MM.1S (cell line): Measurements from ENCODE around the gene PTCHD4.

Experiments used
- DNase-seq: peaks from one replicate; pipeline ENCODE4 v3.0.0-alpha.2; 2015
- H2AFZ ChIP-seq: fragments of 300-600 bp; sonication (generic); 2 replicates; pipeline ENCODE4 v1.6.0; 2016; ENCODE audit warnings: antibody characterized with exemption, low read length
- H3F3A ChIP-seq: fragments of 300-600 bp; sonication (generic); 2 replicates; pipeline ENCODE4 v1.6.1; 2016; ENCODE audit warnings: mild to moderate bottlenecking, antibody characterized with exemption, low read length, moderate library complexity, mixed read lengths; ENCODE audit not compliant: insufficient read depth
- H3K27ac ChIP-seq: fragments of 300-600 bp; sonication (generic); 2 replicates; pipeline ENCODE4 v1.5.1; 2016; ENCODE audit warnings: mild to moderate bottlenecking, low read length
- H3K27me3 ChIP-seq: fragments of 300-600 bp; sonication (generic); replicated peaks from 2 replicates; pipeline ENCODE4 v1.6.0; 2016; ENCODE audit warnings: low read length; ENCODE audit not compliant: insufficient read depth
- H3K36me3 ChIP-seq: fragments of 300-600 bp; sonication (generic); replicated peaks from 2 replicates; pipeline ENCODE4 v1.6.1; 2016; ENCODE audit warnings: mild to moderate bottlenecking, low read length, mixed read lengths; ENCODE audit not compliant: insufficient read depth
- H3K4me1 ChIP-seq: fragments of 300-600 bp; sonication (generic); 2 replicates; pipeline ENCODE4 v1.6.1; 2016; ENCODE audit warnings: low read length, mixed read lengths
- H3K4me2 ChIP-seq: fragments of 300-600 bp; sonication (generic); 2 replicates; pipeline ENCODE4 v1.6.0; 2016; ENCODE audit warnings: low read depth, low read length
- H3K4me3 ChIP-seq: fragments of 300-600 bp; sonication (generic); 2 replicates; pipeline ENCODE4 v1.5.1; 2016; ENCODE audit warnings: low read length, mixed read lengths
- H3K79me2 ChIP-seq: fragments of 300-600 bp; sonication (generic); 2 replicates; pipeline ENCODE4 v1.6.1; 2016; ENCODE audit warnings: mixed run types, low read length, mixed read lengths
- H3K9ac ChIP-seq: fragments of 300-600 bp; sonication (generic); 2 replicates; pipeline ENCODE4 v1.6.1; 2016; ENCODE audit warnings: low read length, mixed read lengths
- H3K9me2 ChIP-seq: fragments of 300-600 bp; sonication (generic); replicated peaks from 2 replicates; pipeline ENCODE4 v1.6.1; 2016; ENCODE audit warnings: mild to moderate bottlenecking, low read length, mixed read lengths; ENCODE audit not compliant: insufficient read depth
- H3K9me3 ChIP-seq: fragments of 300-600 bp; sonication (generic); replicated peaks from 2 replicates; pipeline ENCODE4 v1.6.1; 2016; ENCODE audit warnings: mild to moderate bottlenecking, low read length, mixed read lengths; ENCODE audit not compliant: insufficient read depth
- H4K20me1 ChIP-seq: fragments of 300-600 bp; sonication (generic); 2 replicates; pipeline ENCODE4 v1.6.1; 2016; ENCODE audit warnings: mild to moderate bottlenecking, low read length, moderate library complexity, mixed read lengths; ENCODE audit not compliant: insufficient read depth
- CTCF ChIP-seq: fragments of 300-600 bp; sonication (generic); IDR thresholded peaks from 2 replicates; pipeline ENCODE4 v1.5.1; 2016; ENCODE audit warnings: antibody characterized with exemption, low read length, mixed read lengths
- EZH2 ChIP-seq: fragments of 300-600 bp; sonication (generic); optimal IDR thresholded peaks from 2 replicates; pipeline ENCODE3; 2017; ENCODE audit warnings: low read depth, mild to moderate bottlenecking, antibody characterized with exemption, low read length, mixed read lengths
- EZH2phosphoT487 ChIP-seq: fragments of 300-600 bp; sonication (generic); IDR thresholded peaks from 2 replicates; pipeline ENCODE4 v1.6.1; 2018; ENCODE audit warnings: antibody characterized with exemption, low read length

PTCHD4 gene

DNA sequence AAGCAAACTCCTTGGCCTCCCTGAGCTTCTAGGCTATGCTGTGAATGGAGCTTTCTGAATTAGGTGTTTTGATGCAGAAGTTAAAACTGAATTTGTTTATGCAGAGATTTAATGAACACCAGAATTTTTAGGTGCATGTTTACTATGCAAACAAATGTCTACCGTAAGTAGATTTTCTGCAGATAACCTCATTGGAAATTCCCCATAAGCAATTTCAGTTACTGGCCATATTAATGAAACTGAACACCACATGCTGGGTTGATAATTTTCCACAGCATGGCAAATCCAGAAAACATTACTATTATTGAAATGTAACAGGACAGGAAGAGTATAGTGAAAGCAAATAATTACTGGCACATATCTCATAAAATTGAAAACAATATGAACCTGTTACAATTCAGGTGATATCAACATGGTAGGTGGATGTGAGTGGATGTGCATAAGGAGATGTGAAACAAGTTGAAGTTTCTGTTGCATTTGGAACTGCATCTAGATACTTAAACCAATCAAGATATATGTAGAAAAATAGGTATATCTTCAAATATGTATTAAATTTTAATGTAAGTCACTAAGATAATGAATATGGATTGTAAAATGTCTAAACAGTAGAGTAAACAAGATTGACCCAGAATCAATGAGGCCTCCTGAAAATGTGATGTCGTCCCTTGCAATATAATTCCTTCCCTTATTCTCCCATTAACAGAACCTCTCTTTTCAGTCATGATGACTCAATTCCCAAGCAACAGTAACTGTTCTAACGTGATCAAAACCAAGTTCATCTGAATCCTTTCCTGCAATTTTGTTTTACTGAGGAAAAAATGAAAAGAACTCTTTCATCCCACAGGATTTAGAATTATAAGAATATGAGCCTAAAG, 11.0 kb downstream of the PTCHD4 start:
- DNase-seq: no peak
- Histone ChIP-seq H2AFZ (no peak overlapping the region), H3K9me3 (no peaks in the 10 kb centered on the region), H4K20me1 (no peaks in the 10 kb centered on the region), H3K4me2 (no peak overlapping the region), H3K4me1 (no peaks in the 10 kb centered on the region), H3K27ac (no peak overlapping the region), H3K36me3 (no peaks in the 10 kb centered on the region), H3F3A (no peaks in the 10 kb centered on the region), H3K79me2 (no peaks in the 10 kb centered on the region), H3K9ac (no peak overlapping the region), H3K27me3 (no peaks in the 10 kb centered on the region), H3K9me2 (no peaks in the 10 kb centered on the region), H3K4me3 (no peak overlapping the region)
- TF ChIP-seq EZH2phosphoT487 (no peak), EZH2 (no peak), CTCF (no peak)

DNA sequence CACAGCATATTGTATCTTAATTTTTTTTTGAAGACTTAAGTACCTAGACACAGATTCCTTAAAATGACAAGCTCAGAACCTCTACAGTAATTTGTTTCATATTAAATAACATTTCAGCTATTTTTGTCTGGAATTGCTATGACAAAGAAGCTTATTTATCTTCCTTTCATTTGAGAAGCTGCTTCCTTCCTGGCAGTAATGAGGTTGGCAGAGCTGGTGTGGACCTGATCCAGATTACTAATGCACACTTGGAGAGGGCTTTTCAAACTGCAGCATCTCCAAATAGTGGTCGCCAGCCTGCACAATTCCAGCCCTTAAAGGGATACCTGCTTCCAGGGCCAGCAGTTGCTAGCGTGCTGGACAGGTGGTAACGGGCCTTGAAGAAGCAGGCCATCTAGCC, 12.1 kb downstream of the PTCHD4 start:
- H2AFZ ChIP-seq: no peak overlapping the region
- no peaks in the 10 kb centered on the region for H3F3A ChIP-seq
- H3K4me1 ChIP-seq: no peaks in the 10 kb centered on the region
- H3K79me2 ChIP-seq: no peaks in the 10 kb centered on the region
- H3K4me2 ChIP-seq: no peak overlapping the region
- no peak overlapping the region for H3K27ac ChIP-seq
- no peaks in the 10 kb centered on the region for H3K9me3 ChIP-seq
- H3K9me2 ChIP-seq: no peaks in the 10 kb centered on the region
- DNase-seq: no peak
- H3K36me3 ChIP-seq: no peaks in the 10 kb centered on the region
- H4K20me1 ChIP-seq: no peaks in the 10 kb centered on the region
- no peaks in the 10 kb centered on the region for H3K27me3 ChIP-seq
- no peak overlapping the region for H3K4me3 ChIP-seq
- no peak for TF ChIP-seq EZH2phosphoT487
- no peak for TF ChIP-seq CTCF
- no peak for TF ChIP-seq EZH2
- H3K9ac ChIP-seq: no peak overlapping the region

DNA sequence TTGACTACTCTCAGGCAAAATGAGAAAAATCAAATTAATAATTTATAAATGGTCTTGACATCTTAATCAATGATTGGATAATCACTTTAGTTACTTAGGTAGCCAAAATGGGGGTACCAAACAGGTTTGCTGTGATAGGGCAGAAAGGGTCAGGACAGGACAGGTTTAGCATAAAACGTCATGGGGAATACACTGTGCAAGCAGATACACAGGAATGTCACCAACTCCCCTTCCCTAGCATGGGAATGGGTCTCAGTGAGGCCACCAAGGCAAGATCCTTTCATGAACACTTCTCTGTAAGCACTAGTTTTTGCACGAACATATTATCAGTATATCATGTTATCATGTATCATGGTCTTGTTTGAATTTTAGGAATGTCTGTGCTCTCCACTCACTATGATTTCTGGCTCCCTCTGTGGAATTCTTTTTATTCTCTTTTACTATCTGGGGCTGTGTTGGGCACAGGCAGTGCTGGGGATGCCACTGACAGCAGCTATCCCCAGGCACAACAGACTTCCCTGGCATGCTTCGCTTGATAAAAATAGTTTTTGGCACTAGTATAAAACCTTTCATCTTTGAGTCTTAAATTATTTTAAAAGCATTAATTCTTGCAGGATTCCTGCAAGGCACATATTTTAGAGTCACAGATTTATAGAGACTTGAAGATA, 18.3 kb downstream of the PTCHD4 start:
- Histone ChIP-seq H3K36me3 (no peaks in the 10 kb centered on the region), H3K9me2 (no peaks in the 10 kb centered on the region), H4K20me1 (no peaks in the 10 kb centered on the region), H3K79me2 (no peaks in the 10 kb centered on the region), H3K4me3 (no peak overlapping the region), H3K4me1 (no peaks in the 10 kb centered on the region), H3K27me3 (no peaks in the 10 kb centered on the region), H3F3A (no peaks in the 10 kb centered on the region), H3K9ac (no peak overlapping the region), H2AFZ (no peak overlapping the region), H3K4me2 (no peak overlapping the region), H3K27ac (no peak overlapping the region), H3K9me3 (no peaks in the 10 kb centered on the region)
- TF ChIP-seq EZH2 (no peak), EZH2phosphoT487 (no peak), CTCF (no peak)
- DNase-seq: no peak
